ENCODE data around the gene MCM3AP. TPM values are rescaled to one million over a fixed set of nuclear protein-coding genes. Genes with fewer than 3 reads are reported as not detected.
"Not testable (repeated sequence)": the region's sequence is repeated elsewhere in the genome, so short reads cannot be mapped to it uniquely, and the experiment has no call there.

Gene MCM3AP
- total and polyA plus RNA-seq, 4 donors: 15.5 to 58.1 (median 33.5) TPM

GRCh38 chr21:46243960-46244361, 41.5 kb downstream of the MCM3AP start:
- Histone ChIP-seq H3K4me1 (ENCODE audit: control insufficient read depth in 4 of 4, insufficient read depth in 4 of 4, low read length in 3 of 4) (peaks cover 0 to 6% (median 2%) of the 10 kb centered on the region in 4 donors), H3K27ac (ENCODE audit: low read depth in 1 of 2, low read length in 2 of 2) (no peak overlapping the region), H3K4me3 (ENCODE audit: low read depth in 1 of 3, low read length in 3 of 3) (no peak overlapping the region), H3K9ac (ENCODE audit: low read depth in 1 of 2, low read length in 2 of 2) (no peak overlapping the region), H3K9me3 (ENCODE audit: control insufficient read depth in 4 of 4, low read length in 3 of 4) (no peaks in the 10 kb centered on the region), H3K36me3 (ENCODE audit: control insufficient read depth in 4 of 4, insufficient read depth in 3 of 4, low read depth in 1 of 4, low read length in 3 of 4) (peaks cover 25 to 82% (median 71%) of the 10 kb centered on the region in 4 donors), H3K27me3 (ENCODE audit: control insufficient read depth in 4 of 4, insufficient read depth in 4 of 4, low read length in 3 of 4) (no peaks in the 10 kb centered on the region)
- no peak for DNase-seq (ENCODE audit: low spot score)
- WGBS: 97% methylated on average over 3 of the region's 3 CpGs
- TF ChIP-seq HNF4G (IDR thresholded peaks at IDR 0.05): no peak
- TF ChIP-seq CTCF (IDR thresholded peaks at IDR 0.05; ENCODE audit: low read depth, low read length, missing input control): no peak
- no peak for TF ChIP-seq SP1 (IDR thresholded peaks at IDR 0.05)
- TF ChIP-seq TAF1 (conservative IDR thresholded peaks at IDR 0.05): no peak
- no peak for TF ChIP-seq GABPA (IDR thresholded peaks at IDR 0.05 in 1 of 2, conservative IDR thresholded peaks at IDR 0.05 in 1 of 2)
- TF ChIP-seq JUND (IDR thresholded peaks at IDR 0.05): no peak
- TF ChIP-seq YY1 (IDR thresholded peaks at IDR 0.05): no peak
- TF ChIP-seq REST (IDR thresholded peaks at IDR 0.05): no peak
- TF ChIP-seq RXRA (IDR thresholded peaks at IDR 0.05): no peak
- no peak for TF ChIP-seq ATF3 (IDR thresholded peaks at IDR 0.05)

GRCh38 chr21:46243325-46243724, 42.1 kb downstream of the MCM3AP start:
- TF ChIP-seq RXRA (IDR thresholded peaks at IDR 0.05) (no peak), FOXA1 (IDR thresholded peaks at IDR 0.05) (no peak)
- Histone ChIP-seq H3K27ac (ENCODE audit: low read depth in 1 of 2, low read length in 2 of 2) (no peak overlapping the region), H3K27me3 (ENCODE audit: control insufficient read depth in 4 of 4, insufficient read depth in 4 of 4, low read length in 3 of 4) (no peaks in the 10 kb centered on the region), H3K9ac (ENCODE audit: low read depth in 1 of 2, low read length in 2 of 2) (no peak overlapping the region), H3K36me3 (ENCODE audit: control insufficient read depth in 4 of 4, insufficient read depth in 3 of 4, low read depth in 1 of 4, low read length in 3 of 4) (peaks cover 25 to 80% (median 71%) of the 10 kb centered on the region in 4 donors), H3K4me3 (ENCODE audit: low read depth in 1 of 3, low read length in 3 of 3) (no peak overlapping the region), H3K9me3 (ENCODE audit: control insufficient read depth in 4 of 4, low read length in 3 of 4) (no peaks in the 10 kb centered on the region), H3K4me1 (ENCODE audit: control insufficient read depth in 4 of 4, insufficient read depth in 4 of 4, low read length in 3 of 4) (peaks cover 0 to 6% (median 2%) of the 10 kb centered on the region in 4 donors)
- DNase-seq (ENCODE audit: low spot score): no peak
- WGBS: 95% methylated on average over 8 of the region's 8 CpGs

GRCh38 chr21:46241577-46241976, 43.8 kb downstream of the MCM3AP start:
- H3K4me1 ChIP-seq (ENCODE audit: control insufficient read depth in 4 of 4, insufficient read depth in 4 of 4, low read length in 3 of 4); H3K4me3 ChIP-seq (ENCODE audit: low read depth in 1 of 3, low read length in 3 of 3); H3K9ac ChIP-seq (ENCODE audit: low read depth in 1 of 2, low read length in 2 of 2); H3K9me3 ChIP-seq (ENCODE audit: control insufficient read depth in 4 of 4, low read length in 3 of 4); DNase-seq (ENCODE audit: low spot score); H3K27ac ChIP-seq (ENCODE audit: low read depth in 1 of 2, low read length in 2 of 2); H3K27me3 ChIP-seq (ENCODE audit: control insufficient read depth in 4 of 4, insufficient read depth in 4 of 4, low read length in 3 of 4): not testable (repeated sequence)
- H3K36me3 ChIP-seq (ENCODE audit: control insufficient read depth in 4 of 4, insufficient read depth in 3 of 4, low read depth in 1 of 4, low read length in 3 of 4): peaks cover 24 to 75% (median 69%) of the 10 kb centered on the region in 4 donors
- WGBS: 97% methylated on average over 1 of the region's 1 CpG

Measured in liver (tissue), 9 donors.